Esophagus muscularis mucosa (tissue), 4 donors: ENCODE results near the gene GDF9.

Experiments
- EP300 ChIP-seq: sonication (generic); formaldehyde crosslinking; IDR thresholded peaks from one replicate; pipeline ENCODE4 v1.6.1; 2017; ENCODE audit warnings: antibody characterized with exemption
- POLR2A ChIP-seq: fragments of 450-650 bp; IDR thresholded peaks from one replicate; pipeline ENCODE4 v1.6.1; 2017; ENCODE audit warnings: antibody characterized with exemption, moderate library complexity, mild to moderate bottlenecking, low read depth
- POLR2AphosphoS5 ChIP-seq, 2 donors: sonication (generic); formaldehyde crosslinking; IDR thresholded peaks; one replicate each; pipeline ENCODE4 v1.6.1; 2017; ENCODE audit warnings: antibody characterized with exemption in 2 of 2
- TF ChIP-seq, protein P1 (sequence below), 3 experiments: fragments of 200-600 bp in 2 of 3; fragments of 450-650 bp in 1 of 3; sonication (generic) in 2 of 3; IDR thresholded peaks; one replicate each; pipeline ENCODE4 v1.5.1; 2017 to 2019; ENCODE audit warnings: antibody characterized with exemption in 3 of 3, mild to moderate bottlenecking in 2 of 3, moderate library complexity in 1 of 3

DNA sequence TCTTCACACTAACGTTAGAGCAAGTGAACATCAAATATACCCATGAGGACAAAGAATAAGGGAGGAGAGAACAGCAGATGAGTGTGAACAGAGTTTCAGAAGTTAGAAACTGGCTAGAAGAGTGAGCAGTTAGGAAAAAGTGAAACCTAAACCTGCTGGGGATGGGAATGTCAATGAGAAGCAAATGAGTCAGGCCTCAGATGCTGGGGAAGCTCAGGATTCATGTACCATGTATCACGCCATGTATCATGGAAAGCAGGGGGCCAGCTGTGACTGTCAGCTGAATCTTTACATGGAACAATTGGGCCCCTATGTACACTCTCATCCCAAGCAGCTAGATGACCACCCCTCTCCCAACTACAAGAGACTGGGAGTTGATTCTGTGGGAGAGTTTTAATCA lies 16.2 kb downstream of the GDF9 start:
- TF ChIP-seq POLR2AphosphoS5 (IDR thresholded peaks at IDR 0.05) (no peak), POLR2A (no peak), EP300 (no peak)
- TF ChIP-seq, protein P1, sequence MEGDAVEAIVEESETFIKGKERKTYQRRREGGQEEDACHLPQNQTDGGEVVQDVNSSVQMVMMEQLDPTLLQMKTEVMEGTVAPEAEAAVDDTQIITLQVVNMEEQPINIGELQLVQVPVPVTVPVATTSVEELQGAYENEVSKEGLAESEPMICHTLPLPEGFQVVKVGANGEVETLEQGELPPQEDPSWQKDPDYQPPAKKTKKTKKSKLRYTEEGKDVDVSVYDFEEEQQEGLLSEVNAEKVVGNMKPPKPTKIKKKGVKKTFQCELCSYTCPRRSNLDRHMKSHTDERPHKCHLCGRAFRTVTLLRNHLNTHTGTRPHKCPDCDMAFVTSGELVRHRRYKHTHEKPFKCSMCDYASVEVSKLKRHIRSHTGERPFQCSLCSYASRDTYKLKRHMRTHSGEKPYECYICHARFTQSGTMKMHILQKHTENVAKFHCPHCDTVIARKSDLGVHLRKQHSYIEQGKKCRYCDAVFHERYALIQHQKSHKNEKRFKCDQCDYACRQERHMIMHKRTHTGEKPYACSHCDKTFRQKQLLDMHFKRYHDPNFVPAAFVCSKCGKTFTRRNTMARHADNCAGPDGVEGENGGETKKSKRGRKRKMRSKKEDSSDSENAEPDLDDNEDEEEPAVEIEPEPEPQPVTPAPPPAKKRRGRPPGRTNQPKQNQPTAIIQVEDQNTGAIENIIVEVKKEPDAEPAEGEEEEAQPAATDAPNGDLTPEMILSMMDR (IDR thresholded peaks at IDR 0.05): no peak
